Inferior parietal cortex (tissue), 1 donor: ENCODE measurements around the gene WDPCP.
"Not testable (repeated sequence)": the region's sequence is repeated elsewhere in the genome, so short reads cannot be mapped to it uniquely, and the experiment has no call there.

Source experiments
- DNase-seq: peaks from one replicate; pipeline ENCODE4 v3.0.0-alpha.2; 2016; ENCODE audit errors: extremely low spot score

WDPCP gene

GRCh38 chr2:63588385-63589147, at the start of gene WDPCP, which contains the start of gene MDH1:
Gene WDPCP (minus strand): TSS chr2:63588477. CDS start chr2:63588271, 206 bp downstream.
Gene MDH1 (plus strand): TSS chr2:63588963. CDS start chr2:63589044, 81 bp downstream.
- DNase-seq, result peak; percentile 99

GRCh38 chr2:63632382-63632781, 44.1 kb upstream of the WDPCP start:
- DNase-seq, result no peak

- DNase-seq, result no peak
These were observed 43.2 kb upstream of the WDPCP start for GRCh38 chr2:63631501-63631900.

- DNase-seq, result no peak
These were observed 40.2 kb upstream of the WDPCP start for GRCh38 chr2:63628403-63628942.

GRCh38 chr2:63627866-63628265, 39.6 kb upstream of the WDPCP start:
- DNase-seq, result no peak

GRCh38 chr2:63623763-63624162, 35.5 kb upstream of the WDPCP start:
- DNase-seq, result not testable (repeated sequence)

GRCh38 chr2:63622751-63623150, 34.5 kb upstream of the WDPCP start:
- DNase-seq, result no peak

- no peak for DNase-seq
These were observed 31.1 kb upstream of the WDPCP start for GRCh38 chr2:63619328-63619727.

GRCh38 chr2:63617366-63617765, 29.1 kb upstream of the WDPCP start:
- DNase-seq, result no peak

GRCh38 chr2:63614983-63615945, 27.0 kb upstream of the WDPCP start:
- DNase-seq, result no peak

- no peak for DNase-seq
These were observed 26.2 kb upstream of the WDPCP start for GRCh38 chr2:63614448-63614968.

- DNase-seq, result no peak
These were observed 25.2 kb upstream of the WDPCP start for GRCh38 chr2:63613391-63613901.

- no peak for DNase-seq
These were observed 22.2 kb upstream of the WDPCP start for GRCh38 chr2:63610525-63610924.

- DNase-seq, result not testable (repeated sequence)
These were observed 20.6 kb upstream of the WDPCP start for GRCh38 chr2:63608865-63609264.

- no peak for DNase-seq
These were observed 16.4 kb upstream of the WDPCP start for GRCh38 chr2:63604666-63605065.

GRCh38 chr2:63600881-63601460, 12.7 kb upstream of the WDPCP start:
- no peak for DNase-seq

- DNase-seq, result no peak
These were observed 10.7 kb upstream of the WDPCP start for GRCh38 chr2:63598981-63599380.

- no peak for DNase-seq
These were observed 8.2 kb upstream of the WDPCP start for GRCh38 chr2:63596401-63596883.

GRCh38 chr2:63594660-63595059, 6.4 kb upstream of the WDPCP start:
- no peak for DNase-seq

- no peak for DNase-seq
These were observed 3.4 kb upstream of the WDPCP start for GRCh38 chr2:63591566-63592175.
